ENCODE measurements around the gene PAX6. TPM values are rescaled to one million over a fixed set of nuclear protein-coding genes. Genes with fewer than 3 reads are reported as not detected.
A peak's percentile ranks its signal among the peaks of the same experiment; 100 is the strongest.

The PAX6 gene
- total RNA-seq, 3 donors from 2014 or later: 0.88 TPM; not detected in 2

- H3K27me3 ChIP-seq: peaks cover 11 to 100% of the 10 kb centered on the region in 2 donors
Measured at GRCh38 chr11:31808721-31809540, 2.2 kb downstream of the PAX6 start.

GRCh38 chr11:31807799-31808667, 3.1 kb downstream of the PAX6 start:
- Histone ChIP-seq H3K36me3 (no peaks in the 10 kb centered on the region), H3K9me3 (no peaks in the 10 kb centered on the region), H3K4me1 (peaks cover 23 to 28% of the 10 kb centered on the region in 2 donors), H3K4me3 (no peak overlapping the region), H3K27me3 (peaks cover 11 to 100% of the 10 kb centered on the region in 2 donors), H3K27ac (no peak overlapping the region)
- TF ChIP-seq CTCF (IDR thresholded peaks at IDR 0.05) (no peak), POLR2AphosphoS5 (IDR thresholded peaks at IDR 0.05) (no peak), POLR2A (IDR thresholded peaks at IDR 0.05) (no peak)
- DNase-seq (ENCODE audit: low spot score in 2 of 2): no peak
- intact Hi-C loops (cut with DNase I; ENCODE audit: low total_unique reads): no loop called here

More at GRCh38 chr11:31808721-31809540, 2.2 kb downstream of the PAX6 start:
- H3K4me1 ChIP-seq: peaks cover 23 to 28% of the 10 kb centered on the region in 2 donors
- no peaks in the 10 kb centered on the region for H3K9me3 ChIP-seq
- DNase-seq (ENCODE audit: low spot score in 2 of 2): no peak
- intact Hi-C loops (cut with DNase I; ENCODE audit: low total_unique reads): no loop called here
- no peak overlapping the region for H3K4me3 ChIP-seq
- no peak overlapping the region for H3K27ac ChIP-seq
- TF ChIP-seq POLR2AphosphoS5 (IDR thresholded peaks at IDR 0.05): no peak
- TF ChIP-seq CTCF (IDR thresholded peaks at IDR 0.05): no peak
- no peak for TF ChIP-seq POLR2A (IDR thresholded peaks at IDR 0.05)
- no peaks in the 10 kb centered on the region for H3K36me3 ChIP-seq

- intact Hi-C loops (cut with DNase I; ENCODE audit: low total_unique reads): no loop called here
- no peaks in the 10 kb centered on the region for H3K9me3 ChIP-seq
- no peak for DNase-seq (ENCODE audit: low spot score in 2 of 2)
- TF ChIP-seq POLR2A (IDR thresholded peaks at IDR 0.05): no peak
- no peak for TF ChIP-seq CTCF (IDR thresholded peaks at IDR 0.05)
- no peak for TF ChIP-seq POLR2AphosphoS5 (IDR thresholded peaks at IDR 0.05)
- no peak overlapping the region for H3K27ac ChIP-seq
- no peaks in the 10 kb centered on the region for H3K36me3 ChIP-seq
- no peak overlapping the region for H3K4me3 ChIP-seq
- H3K4me1 ChIP-seq: peaks cover 17 to 21% of the 10 kb centered on the region in 2 donors
- peaks cover 11 to 100% of the 10 kb centered on the region in 2 donors for H3K27me3 ChIP-seq
Measured at GRCh38 chr11:31806928-31807798, 4.0 kb downstream of the PAX6 start.

GRCh38 chr11:31806186-31806927, 4.8 kb downstream of the PAX6 start:
- intact Hi-C loops (cut with DNase I; ENCODE audit: low total_unique reads): no loop called here

More at GRCh38 chr11:31806186-31806927, 4.8 kb downstream of the PAX6 start:
- DNase-seq (ENCODE audit: low spot score in 2 of 2): no peak
- no peak overlapping the region for H3K27ac ChIP-seq
- H3K4me3 ChIP-seq: peak overlapping the region in 1 of 3 donors; percentile 29
- TF ChIP-seq CTCF (IDR thresholded peaks at IDR 0.05) (no peak), POLR2A (IDR thresholded peaks at IDR 0.05) (no peak), POLR2AphosphoS5 (IDR thresholded peaks at IDR 0.05) (no peak)
- no peaks in the 10 kb centered on the region for H3K9me3 ChIP-seq
- peaks cover 11 to 21% of the 10 kb centered on the region in 2 donors for H3K4me1 ChIP-seq
- H3K36me3 ChIP-seq: no peaks in the 10 kb centered on the region
- peaks cover 8 to 99% of the 10 kb centered on the region in 2 donors for H3K27me3 ChIP-seq

All from breast epithelium (tissue), 4 donors.